Skin epidermis (tissue), 12 donors: Measurements from ENCODE around the gene ALDH4A1.
"Not testable (repeated sequence)": the region's sequence is repeated elsewhere in the genome, so short reads cannot be mapped to it uniquely, and the experiment has no call there.

Source experiments
- H3K27ac ChIP-seq, 21 experiments: fragments of 200-600 bp; sonication (generic) in 11 of 21; one replicate each; pipeline ENCODE4 v1.5.0; 2020; ENCODE audit warnings: mild to moderate bottlenecking in 3 of 21, inconsistent platforms in 2 of 21, moderate library complexity in 2 of 21
- H3K4me3 ChIP-seq, 7 experiments: fragments of 200-600 bp; sonication (generic) in 2 of 7; one replicate each; pipeline ENCODE4 v1.5.0; 2020; ENCODE audit warnings: inconsistent platforms in 2 of 7, mild to moderate bottlenecking in 2 of 7, moderate library complexity in 1 of 7

ALDH4A1 gene

DNA sequence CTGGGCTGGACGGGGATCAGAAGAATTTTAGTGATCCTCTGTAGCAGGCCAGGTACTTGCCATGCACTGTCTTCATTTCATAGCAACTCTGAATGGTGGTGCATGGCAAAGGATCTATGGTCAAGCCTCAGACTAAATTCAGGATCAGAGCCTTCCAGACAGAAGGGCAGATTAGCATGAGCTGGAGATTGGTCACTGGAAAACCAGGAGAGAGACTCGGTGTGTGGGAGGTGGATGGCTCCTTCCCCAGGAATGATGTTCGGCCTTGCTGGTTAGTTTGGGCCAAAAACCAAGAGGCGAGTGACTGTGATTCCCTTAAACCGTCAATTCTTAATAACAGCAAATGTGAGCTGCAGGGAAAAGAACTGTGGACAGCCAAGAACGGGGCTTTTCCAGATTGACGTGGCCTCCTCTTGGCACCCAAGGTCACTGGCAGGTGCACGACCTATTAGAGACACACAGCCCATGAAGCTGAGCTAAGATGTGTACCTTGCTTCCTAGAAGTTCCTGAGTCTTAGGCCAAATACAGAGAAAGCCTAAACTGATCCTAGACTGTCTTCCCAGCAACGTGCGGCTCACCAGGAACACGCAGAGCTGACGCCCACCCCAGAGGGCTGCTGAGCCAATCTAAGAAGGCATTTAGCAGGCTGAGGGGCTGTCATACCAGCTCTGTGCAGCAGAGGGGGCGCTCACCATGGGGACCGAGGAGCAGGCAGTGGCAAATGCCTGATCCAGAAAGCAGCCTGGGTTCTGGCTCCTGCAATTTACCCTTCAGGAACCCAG, 18.5 kb downstream of the ALDH4A1 start:
- no peak overlapping the region for H3K27ac ChIP-seq

DNA sequence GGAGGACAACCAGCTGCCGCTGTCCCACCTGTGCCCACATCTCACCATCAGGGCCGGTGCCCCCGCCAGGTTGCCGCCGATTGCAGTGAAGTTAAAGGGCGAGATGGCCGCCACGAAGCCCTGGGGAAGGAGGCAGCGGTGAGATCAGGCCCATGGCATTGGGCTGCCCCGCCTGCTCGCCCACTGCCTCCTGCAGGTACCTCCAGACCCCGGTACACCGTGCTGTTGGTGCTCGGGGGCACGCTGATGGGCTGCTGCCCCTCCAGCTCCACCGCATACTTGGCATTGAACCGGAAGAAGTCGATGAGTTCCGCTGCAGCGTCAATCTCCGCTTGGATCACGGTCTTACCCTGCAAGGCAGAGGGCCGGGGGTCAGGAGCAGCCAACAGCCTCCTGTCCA, 19.3 kb downstream of the ALDH4A1 start:
- Histone ChIP-seq H3K4me3 (no peak overlapping the region), H3K27ac (peak overlapping the region in 1 of 21 experiments; percentile 2)

More for the DNA sequence above, 18.5 kb downstream of the ALDH4A1 start:
- H3K4me3 ChIP-seq: no peak overlapping the region

GRCh38 chr1:18882486-18882885, 19.9 kb downstream of the ALDH4A1 start:
- Histone ChIP-seq H3K27ac (peak overlapping the region in 7 of 21 experiments; percentile 2 to 56 (median 21)), H3K4me3 (no peak overlapping the region)

GRCh38 chr1:18881642-18882431, 20.5 kb downstream of the ALDH4A1 start:
- Histone ChIP-seq H3K27ac (peak overlapping the region in 8 of 21 experiments; percentile 8 to 61 (median 23)), H3K4me3 (no peak overlapping the region)

DNA sequence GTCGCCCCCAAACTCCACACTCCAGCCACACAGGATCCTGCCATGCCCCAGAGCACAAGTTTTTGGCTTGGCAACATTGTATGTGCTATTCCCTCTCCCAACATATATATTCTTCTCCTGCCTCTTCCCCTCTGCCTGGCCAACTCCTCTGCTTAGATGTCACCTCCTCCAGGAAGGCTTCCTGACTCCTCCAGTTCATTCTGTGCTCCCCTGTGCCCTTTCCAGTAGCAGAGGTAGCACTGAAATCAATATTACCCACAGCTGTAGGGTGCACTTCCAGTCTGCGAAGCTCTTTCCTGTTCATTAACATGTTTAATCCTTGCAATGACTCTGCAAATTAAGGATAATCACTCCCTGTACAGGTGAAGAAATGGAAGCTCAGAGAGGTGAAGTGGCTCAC, 21.2 kb downstream of the ALDH4A1 start:
- Histone ChIP-seq H3K27ac (no peak overlapping the region), H3K4me3 (no peak overlapping the region)

DNA sequence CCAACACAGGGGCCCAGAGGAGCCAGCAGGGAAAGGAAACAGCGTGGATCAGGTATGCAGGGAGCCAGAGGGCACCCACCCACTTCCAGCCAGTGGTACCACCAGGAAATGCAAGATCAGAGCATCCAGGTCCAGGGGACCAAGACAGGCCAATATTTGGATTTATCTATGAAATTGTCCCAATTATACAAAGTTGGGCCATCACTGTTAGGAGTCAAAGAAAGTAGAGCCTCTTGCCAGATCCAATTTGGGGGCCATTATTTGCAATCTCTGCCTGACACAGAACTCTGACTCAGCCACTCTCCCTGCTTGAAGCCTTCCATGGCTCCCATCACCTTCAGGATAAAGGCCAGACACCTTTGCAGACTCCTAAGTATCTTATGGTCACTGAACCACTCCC, 21.8 kb downstream of the ALDH4A1 start:
- Histone ChIP-seq H3K4me3 (no peak overlapping the region), H3K27ac (no peak overlapping the region)

- no peak overlapping the region for H3K27ac ChIP-seq
- no peak overlapping the region for H3K4me3 ChIP-seq
Observed at GRCh38 chr1:18879791-18880309, 22.5 kb downstream of the ALDH4A1 start.

GRCh38 chr1:18879215-18879790, 23.1 kb downstream of the ALDH4A1 start:
- Histone ChIP-seq H3K27ac (no peak overlapping the region), H3K4me3 (no peak overlapping the region)

- no peak overlapping the region for H3K4me3 ChIP-seq
- H3K27ac ChIP-seq: no peak overlapping the region
Observed at GRCh38 chr1:18878538-18879214, 23.7 kb downstream of the ALDH4A1 start.

DNA sequence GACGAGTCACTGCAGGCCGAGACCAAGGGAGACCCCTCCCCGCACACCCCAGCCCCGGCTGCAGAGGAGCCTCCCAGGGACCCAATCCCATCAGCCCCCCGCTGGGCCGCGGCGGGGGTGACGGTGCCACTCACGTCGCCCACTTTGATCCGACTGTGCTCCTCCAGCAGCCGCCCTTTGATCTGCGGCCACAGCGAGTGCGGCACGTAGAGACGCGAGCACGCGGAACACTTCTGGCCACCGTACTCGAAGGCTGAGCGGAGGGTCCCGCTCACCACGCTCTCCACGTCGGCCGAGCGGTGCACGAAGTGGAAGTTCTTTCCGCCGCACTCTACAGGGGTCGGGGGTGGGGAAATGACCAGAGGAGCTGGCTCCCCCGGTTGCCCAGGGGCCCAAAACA, 25.1 kb downstream of the ALDH4A1 start:
- H3K27ac ChIP-seq: no peak overlapping the region
- H3K4me3 ChIP-seq: no peak overlapping the region

DNA sequence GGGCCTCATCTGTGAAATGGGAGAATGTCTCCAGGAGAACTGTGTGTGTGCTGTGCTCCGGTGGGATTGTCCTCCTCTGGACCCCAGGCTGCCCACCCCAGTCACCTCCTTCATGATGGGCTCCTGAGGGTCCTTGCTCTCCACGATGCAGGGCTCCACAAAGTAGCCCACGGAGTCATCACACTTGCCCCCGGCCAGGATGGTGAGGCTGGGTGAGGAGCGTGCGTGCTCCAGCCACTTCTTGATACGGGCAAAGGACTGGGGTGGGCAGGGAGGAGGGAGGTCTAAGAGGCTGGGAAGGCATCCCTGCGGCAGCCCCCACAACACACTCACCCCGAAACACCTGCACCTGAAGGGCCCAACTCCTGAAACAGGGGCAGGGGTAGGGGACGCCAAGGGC, 26.1 kb downstream of the ALDH4A1 start:
- no peak overlapping the region for H3K4me3 ChIP-seq
- H3K27ac ChIP-seq: no peak overlapping the region

- H3K4me3 ChIP-seq: no peak overlapping the region
- H3K27ac ChIP-seq: no peak overlapping the region
Observed at GRCh38 chr1:18875796-18876128, 26.6 kb downstream of the ALDH4A1 start.

- no peak overlapping the region for H3K4me3 ChIP-seq
Observed at GRCh38 chr1:18875107-18875795, 27.1 kb downstream of the ALDH4A1 start.

DNA sequence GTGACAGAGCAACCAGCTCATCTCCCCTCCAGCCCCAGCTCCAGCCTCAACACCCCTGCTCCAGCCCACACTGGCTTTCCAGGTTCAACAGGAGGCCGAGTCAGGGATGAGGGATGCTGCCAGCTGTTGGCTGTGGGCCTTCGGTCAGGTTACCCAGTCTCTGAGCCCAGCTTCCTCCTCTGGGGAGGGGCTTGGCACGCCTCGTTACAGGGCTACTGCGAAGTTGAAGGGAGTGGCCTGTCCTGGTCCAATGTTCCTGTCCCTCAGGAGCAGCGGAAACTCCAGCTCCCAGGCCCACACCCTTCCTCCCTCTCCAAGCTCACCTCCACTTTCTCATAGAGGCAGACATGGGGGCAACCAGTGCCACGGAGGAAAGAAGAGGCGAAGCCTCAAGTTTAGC, 27.8 kb downstream of the ALDH4A1 start:
- no peak overlapping the region for H3K27ac ChIP-seq
- H3K4me3 ChIP-seq: no peak overlapping the region

More at GRCh38 chr1:18875107-18875795, 27.1 kb downstream of the ALDH4A1 start:
- H3K27ac ChIP-seq: no peak overlapping the region

- H3K4me3 ChIP-seq: no peak overlapping the region
- no peak overlapping the region for H3K27ac ChIP-seq
Observed at GRCh38 chr1:18874036-18874435, 28.3 kb downstream of the ALDH4A1 start.

DNA sequence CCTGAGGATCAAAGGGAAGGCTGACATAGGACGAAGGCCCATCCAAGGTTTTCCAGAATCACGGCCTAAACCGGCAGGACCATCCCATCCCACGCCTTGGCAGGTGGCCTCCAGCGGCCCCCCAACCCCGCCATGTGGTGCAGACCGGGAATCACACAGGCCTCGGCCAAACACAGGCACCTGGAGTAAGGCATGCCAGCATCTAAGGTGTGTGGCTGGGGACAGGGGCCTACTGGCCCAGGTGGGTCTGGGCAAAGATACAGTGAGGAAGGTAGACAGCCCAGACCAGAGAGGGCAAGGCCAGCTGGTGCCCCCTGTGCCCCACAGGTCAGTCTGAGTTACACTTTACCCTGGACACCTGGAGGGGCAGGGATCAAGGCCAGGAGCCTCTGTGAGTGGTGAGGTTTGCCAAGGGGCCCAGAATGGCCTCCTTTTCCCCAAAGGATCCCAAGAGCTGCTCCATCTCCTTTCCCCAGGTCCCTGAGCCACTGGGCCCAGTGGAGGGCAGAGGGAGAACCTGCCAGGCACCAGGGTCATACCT, 30.2 kb downstream of the ALDH4A1 start:
- H3K4me3 ChIP-seq: no peak overlapping the region
- no peak overlapping the region for H3K27ac ChIP-seq

- Histone ChIP-seq H3K4me3 (no peak overlapping the region), H3K27ac (no peak overlapping the region)
Observed at GRCh38 chr1:18871401-18872070, 30.8 kb downstream of the ALDH4A1 start.

- H3K27ac ChIP-seq: no peak overlapping the region
- no peak overlapping the region for H3K4me3 ChIP-seq
Observed at GRCh38 chr1:18870957-18871356, 31.4 kb downstream of the ALDH4A1 start.

DNA sequence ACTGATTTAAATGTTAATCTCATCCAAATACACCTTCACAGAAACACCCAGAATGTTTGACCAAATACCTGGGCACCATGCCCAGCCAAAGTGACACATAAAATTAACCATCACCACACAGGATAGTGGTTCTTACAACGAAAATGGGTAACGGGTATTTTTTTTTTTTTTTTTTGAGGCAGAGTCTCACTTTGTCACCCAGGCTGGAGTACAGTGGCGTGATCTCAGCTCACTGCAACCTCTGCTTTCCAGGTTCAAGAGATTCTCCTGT, 31.8 kb downstream of the ALDH4A1 start:
- not testable (repeated sequence) for H3K27ac ChIP-seq, H3K4me3 ChIP-seq
